Thymus (tissue), 11 donors: ENCODE data around the gene SASH3. TPM values are rescaled to one million over a fixed set of nuclear protein-coding genes. Genes with fewer than 3 reads are reported as not detected.

Experiments
- DNase-seq, 9 donors: peaks; one replicate each; pipeline ENCODE4 v3.0.0-alpha.2; 2013; ENCODE audit warnings: low spot score in 9 of 9, low read depth in 6 of 9, missing footprints in 1 of 9
- H3K27ac ChIP-seq, 2 donors: one replicate each; pipeline ENCODE4 v1.5.1; 2013; ENCODE audit warnings: control low read depth in 1 of 2, low read depth in 1 of 2, low read length in 1 of 2, mild to moderate bottlenecking in 1 of 2, moderate library complexity in 1 of 2
- H3K27me3 ChIP-seq, 2 donors: one replicate each; pipeline ENCODE4 v1.5.1; 2013; ENCODE audit warnings: low read length in 1 of 2; ENCODE audit not compliant: control insufficient read depth in 2 of 2, insufficient read depth in 1 of 2
- H3K36me3 ChIP-seq, 2 donors: one replicate each; pipeline ENCODE4 v1.5.1; 2013; ENCODE audit warnings: low read length in 1 of 2, mild to moderate bottlenecking in 1 of 2, moderate library complexity in 1 of 2; ENCODE audit not compliant: control insufficient read depth in 2 of 2, insufficient read depth in 2 of 2
- H3K4me1 ChIP-seq, 2 donors: one replicate each; pipeline ENCODE4 v1.5.1; 2013; ENCODE audit warnings: low read length in 2 of 2; ENCODE audit not compliant: control insufficient read depth in 2 of 2, insufficient read depth in 2 of 2
- H3K4me3 ChIP-seq, 2 donors: one replicate each; pipeline ENCODE4 v1.5.1; 2013; ENCODE audit warnings: low read length in 2 of 2, control low read depth in 1 of 2, mild to moderate bottlenecking in 1 of 2
- H3K9me3 ChIP-seq, 2 donors: one replicate each; pipeline ENCODE4 v1.5.1; 2013; ENCODE audit warnings: low read length in 1 of 2, mild to moderate bottlenecking in 1 of 2; ENCODE audit not compliant: control insufficient read depth in 2 of 2, insufficient read depth in 1 of 2
- WGBS: extraction: QIAGEN DNeasy Blood & Tissue Kit; methylation state at CpG from one replicate; pipeline ENCODE4 v1.1.7; 2013; 5-methylcytosine and 5-hydroxymethylcytosine counted together
- polyA plus RNA-seq: library from polyadenylated mRNA; stranded (reverse); fragments of 200-250 nt; gene quantifications from one replicate; pipeline ENCODE4 v1.2.3, GENCODE V29; 2013
- total RNA-seq: library from RNA; stranded (reverse); fragments of 120-200 nt; gene quantifications from one replicate; pipeline ENCODE4 v1.2.4, GENCODE V29; 2013
- donor health status: healthy.

Gene SASH3
- total and polyA plus RNA-seq, 2 donors, result 58.2 to 176 TPM

GRCh38 chrX:129779086-129779672 is 570 bp upstream of the SASH3 start:
- DNase-seq, result no peak
- 67% methylated on average over 7 of the region's 7 CpGs for WGBS
- H3K9me3 ChIP-seq, result no peaks in the 10 kb centered on the region
- H3K27ac ChIP-seq, result peak overlapping the region; percentile 48 to 88
- H3K4me1 ChIP-seq, result peaks cover 16 to 78% of the 10 kb centered on the region in 2 donors
- peaks cover 5 to 27% of the 10 kb centered on the region in 2 donors for H3K36me3 ChIP-seq
- H3K27me3 ChIP-seq, result no peaks in the 10 kb centered on the region
- peak overlapping the region; percentile 67 to 89 for H3K4me3 ChIP-seq

GRCh38 chrX:129780441-129781105 is 824 bp downstream of the SASH3 start:
- Histone ChIP-seq H3K4me1 (peaks cover 19 to 75% of the 10 kb centered on the region in 2 donors), H3K4me3 (peak overlapping the region; percentile 67 to 89), H3K27ac (peak overlapping the region; percentile 88 to 89), H3K27me3 (no peaks in the 10 kb centered on the region), H3K36me3 (peaks cover 16 to 37% of the 10 kb centered on the region in 2 donors), H3K9me3 (no peaks in the 10 kb centered on the region)
- no peak for DNase-seq
- WGBS, result 7% methylated on average over 6 of the region's 6 CpGs

- peaks cover 19 to 75% of the 10 kb centered on the region in 2 donors for H3K4me1 ChIP-seq
- peaks cover 17 to 41% of the 10 kb centered on the region in 2 donors for H3K36me3 ChIP-seq
- H3K4me3 ChIP-seq, result peak overlapping the region; percentile 67 to 89
- H3K27ac ChIP-seq, result peak overlapping the region; percentile 88 to 89
- H3K9me3 ChIP-seq, result no peaks in the 10 kb centered on the region
- H3K27me3 ChIP-seq, result no peaks in the 10 kb centered on the region
- DNase-seq, result peak in 6 of 9 donors; percentile 56 to 90 (median 78)
- WGBS, result 6% methylated on average over 8 of the region's 8 CpGs
Observed at GRCh38 chrX:129781134-129781672, 1.5 kb downstream of the SASH3 start.

- Histone ChIP-seq H3K36me3 (peaks cover 17 to 46% of the 10 kb centered on the region in 2 donors), H3K27ac (peak overlapping the region; percentile 71 to 88), H3K9me3 (no peaks in the 10 kb centered on the region), H3K4me3 (peak overlapping the region; percentile 67 to 89), H3K27me3 (no peaks in the 10 kb centered on the region), H3K4me1 (peaks cover 15 to 72% of the 10 kb centered on the region in 2 donors)
- WGBS, result 17% methylated on average over 10 of the region's 10 CpGs
- peak in 1 of 9 donors; percentile 45 for DNase-seq
Observed at GRCh38 chrX:129781680-129782495, 2.1 kb downstream of the SASH3 start.

GRCh38 chrX:129782706-129783105 is 3.0 kb downstream of the SASH3 start:
- peak overlapping the region; percentile 67 to 89 for H3K4me3 ChIP-seq
- peaks cover 13 to 68% of the 10 kb centered on the region in 2 donors for H3K4me1 ChIP-seq
- H3K36me3 ChIP-seq, result peaks cover 24 to 54% of the 10 kb centered on the region in 2 donors
- H3K9me3 ChIP-seq, result no peaks in the 10 kb centered on the region
- H3K27ac ChIP-seq, result peak overlapping the region; percentile 46 to 88
- WGBS, result 41% methylated on average over 4 of the region's 4 CpGs
- no peak for DNase-seq
- no peaks in the 10 kb centered on the region for H3K27me3 ChIP-seq

GRCh38 chrX:129783291-129783713 is 3.6 kb downstream of the SASH3 start:
- peak overlapping the region; percentile 60 to 88 for H3K27ac ChIP-seq

GRCh38 chrX:129784371-129784770 is 4.6 kb downstream of the SASH3 start:
- no peaks in the 10 kb centered on the region for H3K27me3 ChIP-seq
- peak overlapping the region; percentile 67 to 89 for H3K4me3 ChIP-seq
- H3K9me3 ChIP-seq, result no peaks in the 10 kb centered on the region
- 47% methylated on average over 7 of the region's 7 CpGs for WGBS
- no peak for DNase-seq
- peaks cover 8 to 55% of the 10 kb centered on the region in 2 donors for H3K4me1 ChIP-seq
- H3K36me3 ChIP-seq, result peaks cover 36 to 68% of the 10 kb centered on the region in 2 donors
- peak overlapping the region in 1 of 2 donors; percentile 41 for H3K27ac ChIP-seq

More at GRCh38 chrX:129783291-129783713, 3.6 kb downstream of the SASH3 start:
- H3K4me1 ChIP-seq, result peaks cover 8 to 62% of the 10 kb centered on the region in 2 donors
- H3K27me3 ChIP-seq, result no peaks in the 10 kb centered on the region
- H3K9me3 ChIP-seq, result no peaks in the 10 kb centered on the region
- peaks cover 29 to 60% of the 10 kb centered on the region in 2 donors for H3K36me3 ChIP-seq
- peak overlapping the region; percentile 67 to 89 for H3K4me3 ChIP-seq
- 24% methylated on average over 11 of the region's 11 CpGs for WGBS
- DNase-seq, result peak in 1 of 9 donors; percentile 62

- no peaks in the 10 kb centered on the region for H3K27me3 ChIP-seq
- H3K27ac ChIP-seq, result peak overlapping the region; percentile 1 to 42
- no peaks in the 10 kb centered on the region for H3K9me3 ChIP-seq
- DNase-seq, result no peak
- 31% methylated on average over 11 of the region's 11 CpGs for WGBS
- H3K4me3 ChIP-seq, result peak overlapping the region; percentile 19 to 33
- H3K4me1 ChIP-seq, result peaks cover 8 to 52% of the 10 kb centered on the region in 2 donors
- H3K36me3 ChIP-seq, result peaks cover 43 to 78% of the 10 kb centered on the region in 2 donors
Observed at GRCh38 chrX:129785160-129785947, 5.6 kb downstream of the SASH3 start.
